AG09319 (cell line): ENCODE results near the gene GAPDH.

Experiments used
- DNase-seq: peaks from one replicate; pipeline ENCODE4 v3.0.0-alpha.2; 2010; ENCODE audit warnings: low read depth; ENCODE audit errors: extremely low read depth
- CTCF ChIP-seq: IDR thresholded peaks from 2 replicates; pipeline ENCODE4 v1.5.1; 2011; ENCODE audit warnings: low read depth, mild to moderate bottlenecking, inconsistent platforms, low read length, moderate library complexity

The GAPDH gene

GRCh38 chr12:6524648-6525047, 9.7 kb upstream of the GAPDH start:
- DNase-seq, result no peak
- no peak for TF ChIP-seq CTCF

DNA sequence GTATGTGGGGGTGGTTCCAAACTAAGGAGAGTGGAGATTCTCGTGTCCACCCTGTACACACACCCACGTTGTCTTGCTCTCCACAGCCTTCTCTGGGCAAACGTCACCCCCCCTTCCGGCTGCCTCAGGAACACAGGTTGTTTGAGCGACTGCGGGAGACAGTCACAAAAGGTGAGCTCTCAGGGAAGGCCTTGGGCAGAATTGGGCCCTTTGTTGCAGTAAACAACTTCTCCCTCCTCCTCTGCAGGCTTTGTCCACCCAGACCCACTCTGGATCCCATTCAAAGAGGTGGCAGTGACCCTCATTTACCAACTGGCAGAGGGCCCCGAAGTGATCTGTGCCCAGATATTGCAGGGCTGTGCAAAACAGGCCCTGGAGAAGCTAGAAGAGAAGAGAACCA, 8.1 kb upstream of the GAPDH start:
- no peak for DNase-seq
- no peak for TF ChIP-seq CTCF

- no peak for DNase-seq
- TF ChIP-seq CTCF, result no peak
Observed at GRCh38 chr12:6526766-6527525, 7.4 kb upstream of the GAPDH start.

- no peak for DNase-seq
- no peak for TF ChIP-seq CTCF
Observed at GRCh38 chr12:6527711-6528110, 6.6 kb upstream of the GAPDH start.

GRCh38 chr12:6528539-6529235, 5.6 kb upstream of the GAPDH start:
- TF ChIP-seq CTCF, result no peak
- no peak for DNase-seq

DNA sequence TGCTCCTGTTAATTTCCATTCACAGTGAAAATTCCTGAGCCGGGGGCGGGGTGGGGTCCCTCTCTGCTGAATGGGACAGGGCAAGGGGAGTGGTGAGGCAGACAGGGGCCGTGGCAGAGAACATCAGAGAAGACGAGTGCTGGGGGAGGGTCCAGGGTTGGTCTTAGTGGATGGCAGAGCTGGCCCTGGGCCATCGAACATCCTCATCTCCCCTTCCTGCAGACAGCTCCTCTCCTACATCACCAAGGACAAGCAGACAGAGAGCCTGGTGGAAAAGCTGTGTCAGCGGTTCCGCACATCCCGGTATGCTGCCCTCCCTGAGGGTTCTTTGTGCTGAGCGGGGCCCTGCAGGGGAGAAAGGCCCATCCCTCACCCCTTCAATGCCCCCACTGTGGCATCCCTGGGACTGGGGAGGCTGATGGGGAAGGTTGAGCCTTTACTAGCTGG, 5.0 kb upstream of the GAPDH start:
- no peak for DNase-seq
- TF ChIP-seq CTCF, result no peak

DNA sequence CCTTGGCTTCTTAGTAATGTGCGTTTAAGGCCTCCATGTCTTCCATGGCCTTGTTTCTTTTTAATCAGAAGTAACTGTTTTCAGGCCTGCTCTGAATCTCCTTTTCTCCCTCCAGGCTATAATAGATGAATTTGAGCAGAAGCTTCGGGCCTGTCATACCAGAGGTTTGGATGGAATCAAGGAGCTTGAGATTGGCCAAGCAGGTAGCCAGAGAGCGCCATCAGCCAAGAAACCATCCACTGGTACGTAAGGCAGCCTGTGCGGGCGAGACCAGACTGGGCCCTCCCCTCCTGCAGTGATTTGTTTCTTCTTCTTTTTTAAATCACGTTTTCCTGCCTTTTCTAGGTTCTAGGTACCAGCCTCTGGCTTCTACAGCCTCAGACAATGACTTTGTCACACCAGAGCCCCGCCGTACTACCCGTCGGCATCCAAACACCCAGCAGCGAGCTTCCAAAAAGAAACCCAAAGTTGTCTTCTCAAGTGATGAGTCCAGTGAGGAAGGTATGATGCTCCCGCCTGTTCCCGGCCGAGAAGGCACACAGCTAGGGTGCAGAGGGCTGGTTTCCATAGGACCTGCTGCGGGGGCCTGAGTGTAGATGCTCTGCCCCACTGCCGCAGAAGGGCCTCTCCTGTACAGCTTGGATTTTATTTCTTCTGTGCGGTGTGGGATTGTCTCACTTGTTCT, 3.6 kb upstream of the GAPDH start:
- DNase-seq, result no peak
- TF ChIP-seq CTCF, result no peak
